ENCODE data around the gene STK17A. TPM values are rescaled to one million over a fixed set of nuclear protein-coding genes. Genes with fewer than 3 reads are reported as not detected.
"Not testable (repeated sequence)": the region's sequence is repeated elsewhere in the genome, so short reads cannot be mapped to it uniquely, and the experiment has no call there.

The STK17A gene
- total and polyA plus RNA-seq, 4 experiments from 2014 or later = 118 to 168 (median 129) TPM

DNA sequence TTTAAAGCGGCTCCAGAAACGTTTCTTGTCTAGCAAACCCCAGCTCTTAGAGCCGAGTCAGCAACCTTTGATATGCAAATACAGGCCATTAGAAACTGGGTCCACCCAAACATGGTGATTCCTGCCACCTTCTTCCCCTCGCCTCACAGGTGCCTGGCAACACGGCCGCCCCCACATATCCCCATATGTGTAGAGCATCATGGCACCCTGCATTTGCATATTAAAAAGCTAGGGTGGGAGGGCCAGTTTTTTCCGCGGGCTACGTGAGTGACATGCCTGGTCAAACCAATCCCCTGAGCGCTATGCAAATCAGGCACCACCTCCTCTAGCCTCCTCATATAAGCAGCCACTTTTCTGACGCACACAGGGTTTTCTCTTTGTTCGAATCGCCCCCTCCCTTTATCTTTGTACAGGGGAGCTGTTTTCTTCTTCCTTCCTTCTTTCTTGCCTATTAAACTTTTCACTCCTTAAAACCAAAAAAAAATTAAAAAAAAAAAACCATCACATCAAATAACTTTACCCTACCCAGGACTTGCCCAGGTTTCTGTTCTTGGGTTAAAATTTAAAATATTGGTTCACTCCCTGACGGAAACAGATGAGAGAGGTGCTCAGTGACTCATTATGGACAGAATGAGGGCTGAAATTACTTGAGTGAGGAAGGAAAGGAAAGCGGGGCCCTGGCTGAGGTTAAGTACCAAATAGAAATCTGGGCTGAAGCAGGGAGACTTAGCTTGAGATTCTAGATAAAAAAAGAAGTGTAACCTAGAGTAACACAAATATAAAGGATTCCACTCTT lies 86.6 kb downstream of the STK17A start:
- H3K9me3 Mint-ChIP-seq = peaks cover 0 to 20% (median 3%) of the 10 kb centered on the region in 8 donors

DNA sequence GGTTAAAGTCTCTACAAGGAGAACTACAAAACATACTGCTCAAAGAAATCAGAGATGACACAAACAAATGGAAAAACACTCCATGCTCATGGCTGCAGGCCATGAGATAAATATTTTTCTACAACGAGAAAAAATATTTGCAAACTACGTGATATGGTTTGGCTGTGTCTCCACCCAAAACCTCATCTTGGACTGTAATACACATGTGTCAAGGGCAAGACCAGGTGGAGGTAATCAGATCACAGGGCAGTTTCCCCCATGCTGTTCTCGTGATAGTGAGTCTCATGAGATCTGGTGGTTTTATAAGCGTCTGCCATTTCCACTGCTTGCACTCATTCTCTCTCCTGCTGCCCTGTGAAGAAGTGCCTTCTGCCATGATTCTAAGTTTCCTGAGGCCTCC lies 88.6 kb downstream of the STK17A start:
- ChIA-PET POLR2A (ENCODE audit: partially characterized antibody) (interaction anchor here (4.2 kb wide), 1 partner anchor 88 kb away, joined by 31 read pairs; the partner anchor contains the start of gene STK17A), CTCF (ENCODE audit: partially characterized antibody) (interaction anchor here (4.5 kb wide), 1 partner anchor 89 kb away, joined by 26 read pairs; the partner anchor contains the start of gene STK17A)
- Histone ChIP-seq H3K4me1 (ENCODE audit: insufficient read depth, low read length) (peaks cover 41% of the 10 kb centered on the region), H3K27me3 (ENCODE audit: insufficient read depth, low read length) (no peaks in the 10 kb centered on the region), H3K9me3 (ENCODE audit: control insufficient read depth in 1 of 2, low read length in 2 of 2) (no peaks in the 10 kb centered on the region), H3K27ac (ENCODE audit: low read depth, low read length) (no peak overlapping the region), H3K4me3 (ENCODE audit: low read length in 2 of 2) (no peak overlapping the region), H3K36me3 (ENCODE audit: insufficient read depth, low read length) (no peaks in the 10 kb centered on the region)
- Mint-ChIP-seq H3K4me1 (peaks cover 37 to 83% (median 61%) of the 10 kb centered on the region in 4 donors), H3K36me3 (peaks cover 20 to 22% of the 10 kb centered on the region in 2 donors), H3K27ac (peak overlapping the region in 2 of 7 donors; percentile 76 to 85), H3K4me3 (no peak overlapping the region), H3K27me3 (no peaks in the 10 kb centered on the region), H3K9me3 (peaks cover 0 to 20% (median 3%) of the 10 kb centered on the region in 8 donors)
- intact Hi-C loops (cut with micrococcal nuclease) = no loop called here
- DNase-seq = no peak

More for the DNA sequence above, 86.6 kb downstream of the STK17A start:
- Histone ChIP-seq H3K36me3 (ENCODE audit: insufficient read depth, low read length) (no peaks in the 10 kb centered on the region), H3K4me1 (ENCODE audit: insufficient read depth, low read length) (peaks cover 60% of the 10 kb centered on the region), H3K9me3 (ENCODE audit: control insufficient read depth in 1 of 2, low read length in 2 of 2) (no peaks in the 10 kb centered on the region), H3K4me3 (ENCODE audit: low read length in 2 of 2) (peak overlapping the region in 1 of 2 donors; percentile 34), H3K27me3 (ENCODE audit: insufficient read depth, low read length) (no peaks in the 10 kb centered on the region), H3K27ac (ENCODE audit: low read depth, low read length) (peak overlapping the region; percentile 66)
- intact Hi-C loops (cut with micrococcal nuclease) = loop anchor here (1.0 kb wide), 2 partner anchors 9 to 20 kb away; no protein-coding TSS in a partner anchor
- peak; percentile 77 to 93 (median 79) for DNase-seq
- H3K27me3 Mint-ChIP-seq = no peaks in the 10 kb centered on the region
- peaks cover 43 to 86% (median 68%) of the 10 kb centered on the region in 4 donors for H3K4me1 Mint-ChIP-seq
- peaks cover 20 to 24% of the 10 kb centered on the region in 2 donors for H3K36me3 Mint-ChIP-seq
- peak overlapping the region; percentile 85 to 98 (median 96) for H3K27ac Mint-ChIP-seq
- peak overlapping the region; percentile 82 to 92 (median 85) for H3K4me3 Mint-ChIP-seq
- POLR2A ChIA-PET (ENCODE audit: partially characterized antibody) = interaction anchor here (0.9 to 4.2 kb wide), 15 partner anchors 8 to 86 kb away, joined by 3 to 91 read pairs (median 7); partner anchors contain the start of gene STK17A
- CTCF ChIA-PET (ENCODE audit: partially characterized antibody) = interaction anchor here (0.8 to 4.5 kb wide), 8 partner anchors 8 to 168 kb away, joined by 3 to 26 read pairs (median 6); partner anchors contain the start of gene STK17A

DNA sequence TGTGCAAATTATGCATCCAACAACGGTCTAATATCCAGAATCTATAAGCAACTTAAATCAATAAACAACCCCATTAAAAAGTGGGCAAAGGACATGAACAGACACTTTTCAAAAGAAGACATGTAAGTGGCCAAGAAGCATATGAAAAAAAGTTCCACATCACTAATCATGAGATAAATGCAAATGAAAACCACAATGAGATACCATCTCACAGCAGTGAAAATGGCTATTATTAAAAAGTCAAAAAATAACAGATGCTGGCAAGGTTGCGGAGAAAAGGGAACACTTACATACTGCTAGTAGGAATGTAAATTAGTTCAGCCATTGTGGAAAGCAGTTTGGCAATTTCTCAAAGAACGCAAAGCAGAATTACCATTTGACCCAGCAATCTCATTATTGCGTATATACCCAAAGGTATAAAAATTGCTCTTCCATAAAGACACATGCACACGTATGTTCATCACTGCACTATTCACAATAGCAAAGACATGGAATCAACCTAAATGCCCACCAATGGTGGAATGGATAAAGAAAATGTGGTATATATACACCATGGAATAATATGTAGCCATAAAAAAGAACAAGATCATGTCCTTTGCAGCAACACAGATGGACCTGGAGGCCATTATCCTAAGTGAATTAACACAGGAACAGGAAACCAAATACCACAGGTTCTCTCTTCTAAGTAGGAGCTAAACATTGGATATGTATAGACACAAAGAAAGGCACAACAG lies 90.5 kb downstream of the STK17A start:
- Mint-ChIP-seq H3K36me3 (peaks cover 14 to 17% of the 10 kb centered on the region in 2 donors), H3K4me3 (peak overlapping the region in 3 of 8 donors; percentile 5 to 41 (median 32)), H3K4me1 (peaks cover 44 to 86% (median 64%) of the 10 kb centered on the region in 4 donors), H3K27ac (peak overlapping the region in 3 of 7 donors; percentile 7 to 71 (median 8))
- DNase-seq; H3K36me3 ChIP-seq (ENCODE audit: insufficient read depth, low read length); H3K9me3 ChIP-seq (ENCODE audit: control insufficient read depth in 1 of 2, low read length in 2 of 2); intact Hi-C loops (cut with micrococcal nuclease); H3K9me3 Mint-ChIP-seq; H3K27me3 Mint-ChIP-seq; H3K27me3 ChIP-seq (ENCODE audit: insufficient read depth, low read length); H3K27ac ChIP-seq (ENCODE audit: low read depth, low read length); H3K4me3 ChIP-seq (ENCODE audit: low read length in 2 of 2): not testable (repeated sequence)
- ChIA-PET CTCF (ENCODE audit: partially characterized antibody) (interaction anchor here (1.2 to 1.6 kb wide), 3 partner anchors 15 to 91 kb away, joined by 4 to 9 read pairs (median 5); partner anchors contain the start of gene STK17A), POLR2A (ENCODE audit: partially characterized antibody) (interaction anchor here (0.8 kb wide), 1 partner anchor 91 kb away, joined by 3 read pairs; the partner anchor contains the start of gene STK17A)
- peaks cover 58% of the 10 kb centered on the region for H3K4me1 ChIP-seq (ENCODE audit: insufficient read depth, low read length)

DNA sequence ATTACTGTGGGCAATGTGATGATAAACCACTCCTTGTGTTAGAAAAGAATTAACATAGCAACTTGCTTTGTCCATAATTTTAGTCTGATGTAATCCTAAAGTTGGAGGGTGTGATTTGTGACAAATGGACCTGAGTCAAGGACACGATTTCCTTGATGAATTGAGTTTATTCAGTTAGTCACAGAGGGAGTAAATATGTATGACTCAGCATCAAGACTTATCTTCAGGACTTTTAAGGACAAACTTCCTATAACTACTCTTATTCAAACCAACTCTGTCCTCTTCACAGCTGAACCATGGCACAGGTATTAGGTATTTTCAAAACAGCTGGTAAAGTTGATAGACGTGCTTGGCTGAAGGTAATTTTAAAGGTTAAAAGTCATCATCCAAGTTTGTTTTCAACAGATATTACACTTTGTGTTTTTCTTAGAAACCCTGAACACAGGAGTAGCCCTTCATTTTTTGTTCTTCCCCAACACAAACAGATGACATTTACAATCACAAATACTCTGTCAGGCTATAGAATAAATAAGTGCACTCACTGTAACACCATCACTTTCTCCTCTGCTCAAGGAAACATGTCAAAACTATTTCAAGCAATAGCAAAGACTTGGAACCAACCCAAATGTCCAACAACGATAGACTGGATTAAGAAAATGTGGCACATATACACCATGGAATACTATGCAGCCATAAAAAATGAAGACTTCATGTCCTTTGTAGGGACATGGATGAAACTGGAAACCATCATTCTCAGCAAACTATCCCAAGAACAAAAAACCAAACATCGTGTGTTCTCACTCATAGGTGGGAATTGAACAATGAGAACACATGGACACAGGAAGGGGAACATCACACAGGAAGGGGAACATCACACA lies 91.9 kb downstream of the STK17A start:
- Histone ChIP-seq H3K4me1 (ENCODE audit: insufficient read depth, low read length) (peaks cover 58% of the 10 kb centered on the region), H3K27ac (ENCODE audit: low read depth, low read length) (no peak overlapping the region), H3K9me3 (ENCODE audit: control insufficient read depth in 1 of 2, low read length in 2 of 2) (no peaks in the 10 kb centered on the region), H3K36me3 (ENCODE audit: insufficient read depth, low read length) (no peaks in the 10 kb centered on the region), H3K27me3 (ENCODE audit: insufficient read depth, low read length) (no peaks in the 10 kb centered on the region), H3K4me3 (ENCODE audit: low read length in 2 of 2) (no peak overlapping the region)
- ChIA-PET CTCF (ENCODE audit: partially characterized antibody) (interaction anchor here (1.2 to 1.6 kb wide), 3 partner anchors 14 to 92 kb away, joined by 4 to 9 read pairs (median 5); partner anchors contain the start of gene STK17A), POLR2A (ENCODE audit: partially characterized antibody) (interaction anchor here (0.8 to 1.0 kb wide), 2 partner anchors 27 to 92 kb away, joined by 3 read pairs; partner anchors contain the start of gene STK17A)
- Mint-ChIP-seq H3K27ac (peak overlapping the region in 2 of 7 donors; percentile 7 to 43), H3K4me1 (peaks cover 45 to 86% (median 64%) of the 10 kb centered on the region in 4 donors), H3K36me3 (peaks cover 12 to 17% of the 10 kb centered on the region in 2 donors), H3K4me3 (peak overlapping the region in 1 of 8 donors; percentile 29), H3K27me3 (no peaks in the 10 kb centered on the region), H3K9me3 (peaks cover 0 to 8% (median 3%) of the 10 kb centered on the region in 8 donors)
- DNase-seq = no peak
- intact Hi-C loops (cut with micrococcal nuclease) = no loop called here

Other genes starting within 250 kb of the STK17A start
- gene COA1, start 146.4 kb downstream of the STK17A start, total RNA-seq = 10 to 100 TPM; 52.0 to 53.2 TPM
- 10 to 100 TPM; 43.7 to 56.4 TPM for gene COA1, start 146.4 kb downstream of the STK17A start, polyA plus RNA-seq
- 10 to 100 TPM; 18.1 to 19.3 TPM for gene BLVRA, start 175.6 kb downstream of the STK17A start, total RNA-seq
- 100 to 1,000 TPM in 1 of 2 donors, 10 to 100 TPM in 1; 72.0 to 105 TPM for gene BLVRA, start 175.6 kb downstream of the STK17A start, polyA plus RNA-seq